ENCODE measurements around the gene CDK14.

The CDK14 gene

GRCh38 chr7:90689260-90689659 is 93.1 kb downstream of the CDK14 start:
- no peak for DNase-seq

- no peak for DNase-seq
Measured at GRCh38 chr7:90690159-90690858, 94.2 kb downstream of the CDK14 start.

GRCh38 chr7:90692396-90692795 is 96.3 kb downstream of the CDK14 start:
- DNase-seq: no peak

GRCh38 chr7:90692947-90693346 is 96.8 kb downstream of the CDK14 start:
- no peak for DNase-seq

- no peak for DNase-seq
Measured at GRCh38 chr7:90693939-90694338, 97.8 kb downstream of the CDK14 start.

GRCh38 chr7:90698616-90699015 is 102.5 kb downstream of the CDK14 start:
- no peak for DNase-seq

- no peak for DNase-seq
Measured at GRCh38 chr7:90701021-90701420, 104.9 kb downstream of the CDK14 start.

GRCh38 chr7:90701771-90702170 is 105.7 kb downstream of the CDK14 start:
- no peak for DNase-seq

GRCh38 chr7:90705391-90706071 is 109.4 kb downstream of the CDK14 start:
- DNase-seq: no peak

- DNase-seq: no peak
Measured at GRCh38 chr7:90706072-90706716, 110.1 kb downstream of the CDK14 start.

- no peak for DNase-seq
Measured at GRCh38 chr7:90708841-90709317, 112.8 kb downstream of the CDK14 start.

- no peak for DNase-seq
Measured at GRCh38 chr7:90709501-90710465, 113.7 kb downstream of the CDK14 start.

- DNase-seq: no peak
Measured at GRCh38 chr7:90710466-90710850, 114.3 kb downstream of the CDK14 start.

GRCh38 chr7:90713628-90714027 is 117.5 kb downstream of the CDK14 start:
- no peak for DNase-seq

GRCh38 chr7:90715067-90715466 is 118.9 kb downstream of the CDK14 start:
- DNase-seq: no peak

- DNase-seq: no peak
Measured at GRCh38 chr7:90717296-90718060, 121.4 kb downstream of the CDK14 start.

- no peak for DNase-seq
Measured at GRCh38 chr7:90719155-90719554, 123.0 kb downstream of the CDK14 start.

GRCh38 chr7:90720984-90721760 is 125.1 kb downstream of the CDK14 start:
- DNase-seq: no peak

- DNase-seq: no peak
Measured at GRCh38 chr7:90721869-90722431, 125.8 kb downstream of the CDK14 start.

- DNase-seq: no peak
Measured at GRCh38 chr7:90723233-90723632, 127.1 kb downstream of the CDK14 start.

- no peak for DNase-seq
Measured at GRCh38 chr7:90723866-90724265, 127.7 kb downstream of the CDK14 start.
